Measurements from ENCODE around the gene SLIT3. TPM values are rescaled to one million over a fixed set of nuclear protein-coding genes. Genes with fewer than 3 reads are reported as not detected.

Gene SLIT3
- total RNA-seq, 1 experiment from 2014 or later = 0.92 TPM

- DNase-seq = no peak
- H3K27me3 Mint-ChIP-seq (ENCODE audit: low read depth) = peaks cover 3% of the 10 kb centered on the region; the same call in 1 of the 2 replicates
Observed at GRCh38 chr5:169127431-169127830, 173.5 kb downstream of the SLIT3 start.

More at GRCh38 chr5:169127431-169127830, 173.5 kb downstream of the SLIT3 start:
- Mint-ChIP-seq H3K9me3 (peaks cover 2 to 6% of the 10 kb centered on the region in 2 experiments; a peak in 3 of 5 replicates), H3K4me1 (peaks cover 23 to 25% of the 10 kb centered on the region in 2 experiments), H3K4me3 (no peak overlapping the region; a peak in 1 of 5 replicates), H3K27ac (no peak overlapping the region), H3K36me3 (ENCODE audit: insufficient read depth in 1 of 3, low read depth in 3 of 3) (peaks cover 0 to 6% (median 0%) of the 10 kb centered on the region in 3 experiments; a peak in 2 of 7 replicates)
- Histone ChIP-seq H2BK15ac (ENCODE audit: low read depth, low read length) (no peak overlapping the region), H3K4me2 (ENCODE audit: insufficient read depth, insufficient read length, low read length) (no peak overlapping the region), H2AFZ (ENCODE audit: low read length) (no peak overlapping the region), H3K23ac (ENCODE audit: insufficient read length, low read depth, low read length) (no peak overlapping the region), H2BK5ac (ENCODE audit: insufficient read length, low read length) (no peak overlapping the region), H3K9ac (ENCODE audit: extremely low read depth, insufficient read length, low read length) (no peak overlapping the region), H2BK20ac (ENCODE audit: low read depth, low read length, poor library complexity, severe bottlenecking) (no peak overlapping the region), H4K8ac (replicated peaks; ENCODE audit: insufficient read length, low read depth, low read length) (no peak overlapping the region), H3T11ph (ENCODE audit: low read length) (no peak overlapping the region), H2AK5ac (ENCODE audit: insufficient read length, low read length) (no peak overlapping the region), H2BK120ac (ENCODE audit: low read depth, low read length, poor library complexity, severe bottlenecking) (no peak overlapping the region), H2BK12ac (ENCODE audit: insufficient read length, low read depth, low read length) (no peak overlapping the region), H4K91ac (ENCODE audit: insufficient read length, low read depth, low read length) (no peak overlapping the region), H3K9me3 (ENCODE audit: control insufficient read depth, low read depth, low read length) (no peaks in the 10 kb centered on the region), H3K27ac (ENCODE audit: insufficient read length, low read depth, low read length) (no peak overlapping the region), H3K23me2 (ENCODE audit: insufficient read length, low read depth, low read length, poor library complexity, severe bottlenecking) (no peaks in the 10 kb centered on the region), H4K5ac (ENCODE audit: insufficient read length, low read depth, low read length) (no peak overlapping the region), H3K79me2 (ENCODE audit: insufficient read depth, low read length) (no peaks in the 10 kb centered on the region), H3K56ac (ENCODE audit: insufficient read length, low read depth, low read length) (no peak overlapping the region), H3K14ac (ENCODE audit: insufficient read depth, low read length) (no peak overlapping the region), H3K27me3 (ENCODE audit: insufficient read depth, low read length) (no peaks in the 10 kb centered on the region), H4K20me1 (ENCODE audit: control insufficient read depth, insufficient read depth, insufficient read length) (no peaks in the 10 kb centered on the region), H3K18ac (ENCODE audit: insufficient read length, low read depth, low read length) (no peak overlapping the region), H3K79me1 (ENCODE audit: insufficient read depth, low read depth, low read length, poor library complexity, severe bottlenecking) (no peaks in the 10 kb centered on the region), H3K4me1 (ENCODE audit: insufficient read depth, low read length) (peaks cover 4% of the 10 kb centered on the region; the same call in 1 of the 2 replicates), H3K4ac (ENCODE audit: low read depth, low read length) (no peak overlapping the region)
- no CpG with 5 or more reads among the region's 4 CpGs for WGBS (ENCODE audit: extremely low coverage, insufficient read length, low lambda C conversion rate)
- no peak for TF ChIP-seq CTCF (conservative IDR thresholded peaks at IDR 0.05)
